WI38 (cell line): ENCODE measurements around the gene WDR37.
"Not testable (repeated sequence)": the region's sequence is repeated elsewhere in the genome, so short reads cannot be mapped to it uniquely, and the experiment has no call there.

Experiments
- H3K4me3 ChIP-seq: 2 replicates; pipeline ENCODE4 v1.5.1; 2011; ENCODE audit warnings: low read depth, mild to moderate bottlenecking, control low read depth, low read length
- TF ChIP-seq, protein P1 (sequence below): IDR thresholded peaks from 2 replicates; pipeline ENCODE4 v1.5.1; 2012; ENCODE audit warnings: low read depth, mild to moderate bottlenecking, control low read depth, low read length

Gene WDR37

DNA sequence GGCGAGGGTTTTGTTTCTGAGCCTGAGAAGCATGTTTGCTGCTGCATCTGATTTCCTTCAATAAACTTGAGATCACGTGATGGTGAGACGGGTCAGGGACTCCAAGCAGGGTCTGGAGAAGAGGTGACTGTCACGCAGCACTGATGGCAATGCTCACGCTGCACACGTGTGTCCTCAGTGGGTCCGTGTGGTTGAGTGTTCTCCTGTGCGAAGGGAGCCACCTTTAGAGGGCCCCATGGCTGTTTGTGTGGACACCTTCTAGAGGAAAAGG, 100.4 kb downstream of the WDR37 start:
- TF ChIP-seq, protein P1, sequence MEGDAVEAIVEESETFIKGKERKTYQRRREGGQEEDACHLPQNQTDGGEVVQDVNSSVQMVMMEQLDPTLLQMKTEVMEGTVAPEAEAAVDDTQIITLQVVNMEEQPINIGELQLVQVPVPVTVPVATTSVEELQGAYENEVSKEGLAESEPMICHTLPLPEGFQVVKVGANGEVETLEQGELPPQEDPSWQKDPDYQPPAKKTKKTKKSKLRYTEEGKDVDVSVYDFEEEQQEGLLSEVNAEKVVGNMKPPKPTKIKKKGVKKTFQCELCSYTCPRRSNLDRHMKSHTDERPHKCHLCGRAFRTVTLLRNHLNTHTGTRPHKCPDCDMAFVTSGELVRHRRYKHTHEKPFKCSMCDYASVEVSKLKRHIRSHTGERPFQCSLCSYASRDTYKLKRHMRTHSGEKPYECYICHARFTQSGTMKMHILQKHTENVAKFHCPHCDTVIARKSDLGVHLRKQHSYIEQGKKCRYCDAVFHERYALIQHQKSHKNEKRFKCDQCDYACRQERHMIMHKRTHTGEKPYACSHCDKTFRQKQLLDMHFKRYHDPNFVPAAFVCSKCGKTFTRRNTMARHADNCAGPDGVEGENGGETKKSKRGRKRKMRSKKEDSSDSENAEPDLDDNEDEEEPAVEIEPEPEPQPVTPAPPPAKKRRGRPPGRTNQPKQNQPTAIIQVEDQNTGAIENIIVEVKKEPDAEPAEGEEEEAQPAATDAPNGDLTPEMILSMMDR: no peak
- no peak overlapping the region for H3K4me3 ChIP-seq

DNA sequence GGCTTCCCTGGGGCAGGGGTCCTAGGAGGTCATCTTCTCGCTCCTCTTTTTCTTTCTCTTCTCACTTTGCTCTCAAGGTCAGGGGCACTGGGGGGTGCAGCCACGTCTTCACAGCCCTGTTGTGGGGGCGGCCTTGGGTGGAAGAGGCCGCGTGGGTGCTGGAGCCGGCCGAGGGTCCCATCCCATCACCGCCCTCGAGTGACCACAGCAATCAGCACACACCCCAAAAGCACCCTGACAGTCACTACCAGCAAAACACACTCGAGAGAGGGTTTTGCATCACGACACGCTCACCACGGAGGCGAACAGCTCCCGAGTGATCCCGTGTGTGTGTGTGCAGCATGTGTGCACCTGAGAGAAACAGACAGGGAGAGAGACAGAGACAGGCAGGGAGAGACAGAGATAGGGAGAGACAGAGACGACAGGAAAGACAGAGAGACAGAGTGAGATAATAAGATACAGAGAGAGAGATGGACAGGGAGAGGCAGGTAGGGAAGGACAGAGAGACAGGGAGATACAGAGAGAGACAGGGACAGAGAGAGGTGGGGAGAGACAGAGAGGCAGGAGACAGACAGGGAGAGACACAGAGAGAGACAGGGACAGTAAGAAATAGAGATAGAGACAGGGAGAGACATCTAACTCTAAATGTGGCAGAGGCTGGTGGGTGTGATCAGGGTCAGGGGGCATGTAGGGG, 100.9 kb downstream of the WDR37 start:
- TF ChIP-seq, protein P1: no peak
- H3K4me3 ChIP-seq: no peak overlapping the region

DNA sequence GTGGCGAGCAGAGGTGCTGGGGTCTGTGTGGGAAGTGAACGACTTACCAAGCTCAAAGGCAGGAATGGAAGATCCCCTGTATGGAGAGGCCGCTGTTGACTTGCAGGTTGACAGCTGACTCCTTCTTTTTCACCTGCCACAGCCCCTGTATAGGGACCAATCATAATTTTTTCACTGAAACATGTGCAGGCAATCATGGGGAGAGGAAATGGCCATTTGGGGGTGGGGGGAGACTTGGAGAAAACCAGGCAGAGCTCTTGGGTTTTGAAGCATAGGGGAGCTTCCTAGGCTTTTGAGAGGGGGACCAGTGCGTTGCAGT, 101.4 kb downstream of the WDR37 start:
- no peak overlapping the region for H3K4me3 ChIP-seq
- TF ChIP-seq, protein P1: no peak

DNA sequence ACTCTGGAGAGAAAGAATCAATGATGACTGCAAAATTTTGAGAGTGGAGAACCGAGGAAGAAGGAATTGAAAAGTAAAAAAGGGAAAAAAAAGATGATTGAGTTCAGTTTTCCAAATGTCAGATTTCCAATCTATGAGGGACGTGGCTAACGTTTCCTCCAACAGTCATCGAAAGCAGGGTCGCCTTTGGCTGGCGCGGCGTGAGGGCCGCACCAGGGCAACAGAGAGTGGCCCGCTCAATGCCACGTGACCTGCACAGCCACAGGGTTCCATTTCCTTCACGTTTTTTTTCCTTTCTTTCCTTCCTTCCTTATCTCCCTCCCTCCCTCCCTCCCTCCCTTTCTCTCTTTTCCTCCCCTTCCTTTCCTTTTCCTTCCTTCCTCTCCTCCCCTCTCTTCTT, 101.9 kb downstream of the WDR37 start:
- TF ChIP-seq, protein P1: no peak
- no peak overlapping the region for H3K4me3 ChIP-seq

DNA sequence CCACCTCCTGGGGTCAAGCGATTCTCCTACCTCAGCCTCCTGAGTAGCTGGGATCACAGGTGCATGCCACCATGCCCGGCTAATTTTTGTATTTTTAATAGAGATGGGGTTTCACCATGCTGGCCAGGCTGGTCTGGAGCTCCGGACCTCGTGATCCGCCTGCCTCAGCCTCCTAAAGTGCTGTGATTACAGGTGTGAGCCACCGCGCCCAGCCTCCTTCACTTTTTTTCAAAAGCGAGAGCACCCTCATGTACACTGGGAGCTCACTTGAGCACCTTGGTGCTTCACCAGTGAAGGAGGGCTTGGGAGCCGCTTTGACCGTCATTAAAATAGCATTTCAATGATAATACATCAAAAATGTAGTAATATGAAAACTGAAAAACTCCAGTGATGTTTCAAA, 102.4 kb downstream of the WDR37 start:
- not testable (repeated sequence) for H3K4me3 ChIP-seq

DNA sequence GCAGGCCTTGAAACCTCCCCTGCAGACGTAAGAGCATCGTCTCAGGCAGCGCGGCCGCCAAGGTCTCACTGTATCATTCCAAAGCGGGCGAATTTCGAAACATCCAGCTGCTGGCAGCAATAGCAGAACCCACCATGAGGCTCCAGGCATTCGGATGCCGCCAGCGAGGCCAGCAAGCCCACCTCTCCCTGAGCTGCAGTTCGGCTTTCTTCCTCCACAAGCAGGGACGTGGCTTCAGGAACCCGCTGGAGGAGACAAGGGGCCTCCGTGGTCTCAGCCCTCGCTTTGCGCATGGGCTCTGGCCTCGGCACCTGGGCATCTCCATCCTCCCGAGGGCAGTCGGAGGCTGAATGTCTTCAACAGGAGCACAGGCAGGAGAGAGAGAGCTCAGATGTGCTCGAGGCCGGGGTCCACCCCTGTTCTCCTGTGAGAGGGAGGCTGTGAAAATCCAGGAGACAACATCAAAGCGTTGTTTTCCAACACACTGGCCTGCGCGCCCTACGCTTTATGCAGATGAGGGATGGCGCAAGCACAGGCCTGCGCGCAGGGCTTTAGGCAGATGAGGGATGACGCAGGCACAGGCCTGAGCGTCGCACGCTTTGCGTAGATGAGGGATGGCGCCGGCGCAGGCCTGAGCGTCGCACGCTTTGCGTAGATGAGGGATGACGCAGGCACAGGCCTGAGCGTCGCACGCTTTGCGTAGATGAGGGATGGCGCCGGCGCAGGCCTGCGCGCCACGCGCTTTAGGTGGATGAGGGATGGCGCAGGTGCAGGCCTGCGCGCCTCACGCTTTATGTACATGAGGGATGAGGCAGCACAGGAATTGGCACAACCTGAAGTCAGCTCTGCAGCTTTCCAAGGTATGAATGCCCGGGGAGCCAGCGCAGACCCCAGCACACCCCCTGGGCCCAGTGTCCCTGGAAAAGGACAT, 103.2 kb downstream of the WDR37 start:
- TF ChIP-seq, protein P1: no peak
- H3K4me3 ChIP-seq: no peak overlapping the region

DNA sequence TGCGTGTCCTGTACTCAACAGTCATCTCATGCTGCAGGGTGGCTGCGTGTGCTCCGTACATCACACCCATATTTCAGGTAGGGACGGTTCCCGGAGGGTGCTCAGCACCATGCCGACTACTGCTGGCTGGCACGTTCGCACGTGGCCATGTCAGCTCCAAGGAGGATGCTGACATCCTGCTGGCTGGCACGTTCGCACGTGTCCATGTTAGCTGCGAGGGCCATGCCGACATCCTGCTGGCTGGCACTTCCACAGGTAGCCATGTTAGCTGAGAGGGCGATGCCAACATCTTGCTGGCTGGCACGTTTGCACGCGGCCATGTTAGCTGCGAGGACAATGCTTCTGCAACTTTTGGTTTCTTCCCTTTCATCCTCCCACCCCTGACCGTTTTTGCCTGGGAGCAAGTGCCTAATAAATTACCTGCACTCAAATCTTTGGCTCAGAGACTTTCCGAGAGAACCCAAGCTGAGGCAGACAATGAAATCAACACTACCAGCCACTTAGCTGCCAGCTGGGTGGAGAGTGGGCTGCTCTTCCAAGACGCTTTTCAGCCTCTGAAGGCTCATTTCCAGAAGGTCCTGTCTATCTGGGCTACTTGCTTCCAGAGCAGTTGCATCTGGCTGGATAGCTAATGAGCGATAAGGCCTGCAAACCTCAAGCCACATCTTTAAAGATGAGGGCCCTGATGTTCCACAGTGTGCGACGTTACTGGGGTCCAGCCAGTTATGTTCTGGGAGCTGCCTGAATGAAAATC, 104.6 kb downstream of the WDR37 start:
- no peak overlapping the region for H3K4me3 ChIP-seq
- TF ChIP-seq, protein P1: no peak

DNA sequence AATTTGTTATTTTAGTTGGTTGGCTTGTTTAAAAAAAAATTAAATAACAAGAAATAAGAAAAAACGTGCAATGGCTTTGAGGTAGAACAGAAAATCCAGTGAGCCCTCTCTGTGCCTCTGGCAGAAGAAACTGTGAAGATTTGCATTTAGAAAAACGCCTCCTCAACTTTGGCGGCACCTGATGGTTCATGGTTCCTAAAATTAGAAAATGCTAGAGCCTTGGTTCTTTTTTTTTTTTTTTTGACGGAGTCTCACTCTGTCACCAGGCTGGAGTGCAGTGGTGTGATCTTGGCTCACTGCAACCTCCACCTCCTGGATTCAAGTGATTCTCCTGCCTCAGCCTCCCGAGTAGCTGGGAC, 105.1 kb downstream of the WDR37 start:
- not testable (repeated sequence) for H3K4me3 ChIP-seq
